GM23248 (cell line): ENCODE measurements around the gene IPO4.

Experiments used
- EZH2 ChIP-seq: fragments of 200-600 bp; sonication (generic); IDR thresholded peaks from 2 replicates; pipeline ENCODE4 v1.6.1; 2018; ENCODE audit warnings: antibody characterized with exemption, mild to moderate bottlenecking; ENCODE audit not compliant: insufficient read depth, poor library complexity, severe bottlenecking
- EZH2phosphoT487 ChIP-seq: fragments of 200-600 bp; sonication (generic); IDR thresholded peaks from 2 replicates; pipeline ENCODE4 v1.6.1; 2018; ENCODE audit warnings: antibody characterized with exemption, moderate library complexity, mild to moderate bottlenecking, low read depth; ENCODE audit not compliant: insufficient read depth

- TF ChIP-seq EZH2phosphoT487: no peak
- TF ChIP-seq EZH2: no peak
Observed at GRCh38 chr14:24147761-24148428, 40.7 kb downstream of the IPO4 start.
